ENCODE results near the gene ERC2. TPM values are rescaled to one million over a fixed set of nuclear protein-coding genes. Genes with fewer than 3 reads are reported as not detected.

Gene ERC2
- total RNA-seq, 6 donors from 2014 or later, result 0.67 to 14.7 (median 1.3) TPM

- 69 to 76% methylated on average over 2 of the region's 2 CpGs for WGBS, 2 donors
- H3K4me1 ChIP-seq, result no peaks in the 10 kb centered on the region
- ATAC-seq (ENCODE audit: low FRiP score in 2 of 2), result no peak
- no peak for TF ChIP-seq EP300 (IDR thresholded peaks at IDR 0.05)
- TF ChIP-seq POLR2AphosphoS5 (IDR thresholded peaks at IDR 0.05), result no peak
- no peak for TF ChIP-seq CTCF (IDR thresholded peaks at IDR 0.05)
- no peak for TF ChIP-seq POLR2A (IDR thresholded peaks at IDR 0.05)
- no peaks in the 10 kb centered on the region for H3K36me3 ChIP-seq
- no peak overlapping the region for H3K4me3 ChIP-seq
- DNase-seq, result no peak
- H3K27ac ChIP-seq, result no peak overlapping the region
- no peaks in the 10 kb centered on the region for H3K9me3 ChIP-seq
- H3K27me3 ChIP-seq, result no peaks in the 10 kb centered on the region
Measured at GRCh38 chr3:55534876-55535275, 933.4 kb downstream of the ERC2 start.

- DNase-seq, result no peak
- H3K36me3 ChIP-seq, result no peaks in the 10 kb centered on the region
- H3K4me1 ChIP-seq, result no peaks in the 10 kb centered on the region
- no peak for ATAC-seq (ENCODE audit: low FRiP score in 2 of 2)
- H3K9me3 ChIP-seq, result no peaks in the 10 kb centered on the region
- WGBS, 2 donors, result 91 to 92% methylated on average over 3 of the region's 3 CpGs
- no peak overlapping the region for H3K27ac ChIP-seq
- no peak overlapping the region for H3K4me3 ChIP-seq
- no peak for TF ChIP-seq CTCF (IDR thresholded peaks at IDR 0.05)
- no peak for TF ChIP-seq EP300 (IDR thresholded peaks at IDR 0.05)
- no peak for TF ChIP-seq POLR2A (IDR thresholded peaks at IDR 0.05)
- no peak for TF ChIP-seq POLR2AphosphoS5 (IDR thresholded peaks at IDR 0.05)
- no peaks in the 10 kb centered on the region for H3K27me3 ChIP-seq
Measured at GRCh38 chr3:55532806-55533205, 935.5 kb downstream of the ERC2 start.

GRCh38 chr3:55531321-55531720 lies 936.9 kb downstream of the ERC2 start:
- DNase-seq (no peak), ATAC-seq (ENCODE audit: low FRiP score in 2 of 2) (no peak)
- Histone ChIP-seq H3K4me1 (no peaks in the 10 kb centered on the region), H3K36me3 (no peaks in the 10 kb centered on the region), H3K9me3 (no peaks in the 10 kb centered on the region), H3K27me3 (no peaks in the 10 kb centered on the region), H3K27ac (no peak overlapping the region), H3K4me3 (no peak overlapping the region)
- no peak for TF ChIP-seq CTCF (IDR thresholded peaks at IDR 0.05)
- 22 to 60% methylated on average over 1 of the region's 1 CpG for whole genome bisulfite sequencing, 2 donors

GRCh38 chr3:55527361-55527760 lies 940.9 kb downstream of the ERC2 start:
- Histone ChIP-seq H3K36me3 (no peaks in the 10 kb centered on the region), H3K27me3 (no peaks in the 10 kb centered on the region), H3K27ac (no peak overlapping the region), H3K9me3 (no peaks in the 10 kb centered on the region), H3K4me1 (no peaks in the 10 kb centered on the region), H3K4me3 (no peak overlapping the region)
- DNase-seq (no peak), ATAC-seq (ENCODE audit: low FRiP score in 2 of 2) (no peak)
- WGBS, 2 donors, result 90 to 93% methylated on average over 4 of the region's 4 CpGs
- TF ChIP-seq POLR2A (IDR thresholded peaks at IDR 0.05) (no peak), CTCF (IDR thresholded peaks at IDR 0.05) (no peak), POLR2AphosphoS5 (IDR thresholded peaks at IDR 0.05) (no peak), EP300 (IDR thresholded peaks at IDR 0.05) (no peak)

GRCh38 chr3:55526332-55527030 lies 941.8 kb downstream of the ERC2 start:
- no peak overlapping the region for H3K4me3 ChIP-seq
- H3K27me3 ChIP-seq, result no peaks in the 10 kb centered on the region
- H3K36me3 ChIP-seq, result no peaks in the 10 kb centered on the region
- WGBS, 2 donors, result 69 to 79% methylated on average over 6 to 10 of the region's 10 CpGs
- ATAC-seq (ENCODE audit: low FRiP score in 2 of 2) (no peak), DNase-seq (peak in 1 of 2 donors; percentile 17)
- H3K9me3 ChIP-seq, result no peaks in the 10 kb centered on the region
- no peaks in the 10 kb centered on the region for H3K4me1 ChIP-seq
- H3K27ac ChIP-seq, result no peak overlapping the region
- no peak for TF ChIP-seq POLR2A (IDR thresholded peaks at IDR 0.05)
- TF ChIP-seq POLR2AphosphoS5 (IDR thresholded peaks at IDR 0.05), result no peak
- no peak for TF ChIP-seq EP300 (IDR thresholded peaks at IDR 0.05)
- TF ChIP-seq CTCF (IDR thresholded peaks at IDR 0.05), result no peak

Measured in upper lobe of left lung (tissue), 6 donors.